ENCODE data around the gene ATG4B. TPM values are rescaled to one million over a fixed set of nuclear protein-coding genes. Genes with fewer than 3 reads are reported as not detected.

The ATG4B gene
- total RNA-seq, 1 experiment from 2014 or later = 70.9 TPM

- CTCF ChIA-PET = interaction anchor here (0.8 to 1.8 kb wide), 2 partner anchors 192 to 1096 kb away, joined by 4 to 5 read pairs; no protein-coding TSS in a partner anchor
- DNase-seq (ENCODE audit: unreplicated experiment) = no peak
- peaks cover 34% of the 10 kb centered on the region for H3K36me3 Mint-ChIP-seq (ENCODE audit: insufficient read depth, unreplicated experiment)
- TF ChIP-seq, protein P1, sequence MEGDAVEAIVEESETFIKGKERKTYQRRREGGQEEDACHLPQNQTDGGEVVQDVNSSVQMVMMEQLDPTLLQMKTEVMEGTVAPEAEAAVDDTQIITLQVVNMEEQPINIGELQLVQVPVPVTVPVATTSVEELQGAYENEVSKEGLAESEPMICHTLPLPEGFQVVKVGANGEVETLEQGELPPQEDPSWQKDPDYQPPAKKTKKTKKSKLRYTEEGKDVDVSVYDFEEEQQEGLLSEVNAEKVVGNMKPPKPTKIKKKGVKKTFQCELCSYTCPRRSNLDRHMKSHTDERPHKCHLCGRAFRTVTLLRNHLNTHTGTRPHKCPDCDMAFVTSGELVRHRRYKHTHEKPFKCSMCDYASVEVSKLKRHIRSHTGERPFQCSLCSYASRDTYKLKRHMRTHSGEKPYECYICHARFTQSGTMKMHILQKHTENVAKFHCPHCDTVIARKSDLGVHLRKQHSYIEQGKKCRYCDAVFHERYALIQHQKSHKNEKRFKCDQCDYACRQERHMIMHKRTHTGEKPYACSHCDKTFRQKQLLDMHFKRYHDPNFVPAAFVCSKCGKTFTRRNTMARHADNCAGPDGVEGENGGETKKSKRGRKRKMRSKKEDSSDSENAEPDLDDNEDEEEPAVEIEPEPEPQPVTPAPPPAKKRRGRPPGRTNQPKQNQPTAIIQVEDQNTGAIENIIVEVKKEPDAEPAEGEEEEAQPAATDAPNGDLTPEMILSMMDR (IDR thresholded peaks at IDR 0.05; ENCODE audit: unreplicated experiment) = no peak
- H3K4me3 Mint-ChIP-seq (ENCODE audit: unreplicated experiment) = peak overlapping the region; percentile 90
- H3K27me3 Mint-ChIP-seq (ENCODE audit: insufficient read depth, unreplicated experiment) = no peaks in the 10 kb centered on the region
- POLR2A ChIA-PET = interaction anchor here (0.6 to 4.3 kb wide), 24 partner anchors 9 to 1120 kb away, joined by 3 to 136 read pairs (median 4); partner anchors contain the start of genes ATG4B, CAPN10, D2HGDH and ING5
- no TSS peak for BruUV-seq (replicated peaks)
- H3K9me3 Mint-ChIP-seq (ENCODE audit: unreplicated experiment) = no peaks in the 10 kb centered on the region
- peak overlapping the region; percentile 79 for H3K27ac Mint-ChIP-seq (ENCODE audit: low read depth, unreplicated experiment)
- peaks cover 7% of the 10 kb centered on the region for H3K4me1 Mint-ChIP-seq (ENCODE audit: insufficient read depth, unreplicated experiment)
- intact Hi-C loops (cut with micrococcal nuclease) = loop anchor here (5.0 kb wide), 1 partner anchor 191 kb away; no protein-coding TSS in a partner anchor
These were observed 48.8 kb downstream of the ATG4B start for GRCh38 chr2:241686324-241686649.

DNA sequence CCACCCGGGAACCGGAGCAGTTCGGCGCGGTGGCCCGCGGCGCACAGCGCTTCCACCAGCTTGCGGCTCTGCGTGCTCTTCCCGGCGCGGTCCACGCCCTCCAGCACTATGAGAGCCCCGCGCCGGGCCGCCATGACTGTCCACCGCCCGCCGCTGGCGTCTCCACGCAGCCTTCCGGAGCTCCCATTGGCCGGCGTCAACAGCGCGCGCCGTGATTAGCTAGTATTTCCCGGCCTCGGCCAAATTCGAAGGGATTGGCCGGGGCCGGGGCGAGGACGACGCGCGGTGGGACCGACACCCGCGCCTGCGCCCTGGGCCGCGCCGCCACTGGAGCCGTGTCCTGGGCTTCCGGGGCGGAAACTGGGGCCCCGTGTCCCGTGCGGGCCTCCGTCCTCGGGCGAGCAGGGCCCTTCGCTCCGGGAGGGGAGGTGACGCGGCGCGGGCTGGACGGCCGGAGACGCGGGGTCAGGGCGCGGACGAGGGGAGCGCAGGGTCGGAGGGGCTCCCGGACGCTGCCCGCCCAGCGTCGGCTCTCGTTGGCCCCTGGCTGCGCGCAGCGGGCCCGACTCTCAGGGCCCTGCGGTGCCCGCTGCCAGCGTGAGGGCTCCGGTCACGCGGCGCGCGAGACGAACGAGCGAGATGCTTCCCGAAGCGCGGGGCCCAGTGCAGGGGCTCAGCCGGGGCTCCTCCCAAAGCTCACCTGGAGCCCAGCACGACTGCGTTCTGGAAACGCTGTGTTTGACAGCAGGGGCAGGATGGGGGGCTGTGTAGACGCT, 49.3 kb downstream of the ATG4B start, which contains the start of gene DTYMK:
Gene DTYMK, minus strand, starts transcription at position 166 of the 776 bp plus-strand sequence. Its CDS starts 32 bp downstream, at position 134.
- Mint-ChIP-seq H3K27me3 (ENCODE audit: insufficient read depth, unreplicated experiment) (no peaks in the 10 kb centered on the region), H3K4me3 (ENCODE audit: unreplicated experiment) (peak within 1 kb of the TSS; percentile 90), H3K36me3 (ENCODE audit: insufficient read depth, unreplicated experiment) (peaks cover 34% of the 10 kb centered on the region), H3K9me3 (ENCODE audit: unreplicated experiment) (no peaks in the 10 kb centered on the region), H3K27ac (ENCODE audit: low read depth, unreplicated experiment) (peak within 1 kb of the TSS; percentile 91), H3K4me1 (ENCODE audit: insufficient read depth, unreplicated experiment) (peaks cover 7% of the 10 kb centered on the region)
- peak; percentile 97 for DNase-seq (ENCODE audit: unreplicated experiment)
- ChIA-PET POLR2A (interaction anchor here (0.6 to 4.3 kb wide), 26 partner anchors 8 to 1121 kb away, joined by 3 to 136 read pairs (median 4); partner anchors contain the start of genes ATG4B, CAPN10, D2HGDH and ING5), CTCF (interaction anchor here (0.8 to 1.8 kb wide), 2 partner anchors 192 to 1097 kb away, joined by 4 to 5 read pairs; no protein-coding TSS in a partner anchor)
- TSS peak; percentile 57 for BruUV-seq (replicated peaks)
- TF ChIP-seq, protein P1 (IDR thresholded peaks at IDR 0.05; ENCODE audit: unreplicated experiment) = no peak
- intact Hi-C loops (cut with micrococcal nuclease) = loop anchor here (5.0 kb wide), 1 partner anchor 190 kb away; no protein-coding TSS in a partner anchor

GRCh38 chr2:241689306-241689705, 51.8 kb downstream of the ATG4B start:
- POLR2A ChIA-PET = interaction anchor here (3.2 to 4.3 kb wide), 3 partner anchors 11 to 52 kb away, joined by 19 to 136 read pairs (median 26); partner anchors contain the start of genes ATG4B, D2HGDH, ING5 and THAP4
- Mint-ChIP-seq H3K27ac (ENCODE audit: low read depth, unreplicated experiment) (no peak overlapping the region), H3K27me3 (ENCODE audit: insufficient read depth, unreplicated experiment) (no peaks in the 10 kb centered on the region), H3K4me1 (ENCODE audit: insufficient read depth, unreplicated experiment) (peaks cover 4% of the 10 kb centered on the region), H3K9me3 (ENCODE audit: unreplicated experiment) (no peaks in the 10 kb centered on the region), H3K4me3 (ENCODE audit: unreplicated experiment) (peak overlapping the region; percentile 90), H3K36me3 (ENCODE audit: insufficient read depth, unreplicated experiment) (peaks cover 55% of the 10 kb centered on the region)
- TF ChIP-seq, protein P1 (IDR thresholded peaks at IDR 0.05; ENCODE audit: unreplicated experiment) = no peak
- CTCF ChIA-PET = interaction anchor here (1.5 kb wide), 1 partner anchor 30 kb away, joined by 3 read pairs; no protein-coding TSS in a partner anchor
- intact Hi-C loops (cut with micrococcal nuclease) = loop anchor here (5.0 kb wide), 1 partner anchor 188 kb away; no protein-coding TSS in a partner anchor
- BruUV-seq (replicated peaks) = no TSS peak
- DNase-seq (ENCODE audit: unreplicated experiment) = no peak

GRCh38 chr2:241690202-241690717, 52.8 kb downstream of the ATG4B start:
- ChIA-PET POLR2A (no interaction called here), CTCF (interaction anchor here (0.8 kb wide), 1 partner anchor 26 kb away, joined by 4 read pairs; no protein-coding TSS in a partner anchor)
- Mint-ChIP-seq H3K9me3 (ENCODE audit: unreplicated experiment) (no peaks in the 10 kb centered on the region), H3K27me3 (ENCODE audit: insufficient read depth, unreplicated experiment) (no peaks in the 10 kb centered on the region), H3K4me3 (ENCODE audit: unreplicated experiment) (no peak overlapping the region), H3K4me1 (ENCODE audit: insufficient read depth, unreplicated experiment) (no peaks in the 10 kb centered on the region), H3K27ac (ENCODE audit: low read depth, unreplicated experiment) (no peak overlapping the region), H3K36me3 (ENCODE audit: insufficient read depth, unreplicated experiment) (peaks cover 64% of the 10 kb centered on the region)
- BruUV-seq (replicated peaks) = no TSS peak
- TF ChIP-seq, protein P1 (IDR thresholded peaks at IDR 0.05; ENCODE audit: unreplicated experiment) = no peak
- intact Hi-C loops (cut with micrococcal nuclease) = no loop called here
- no peak for DNase-seq (ENCODE audit: unreplicated experiment)

Measured in MCF 10A (cell line).